A673 (cell line): ENCODE results near the gene PACSIN2. TPM values are rescaled to one million over a fixed set of nuclear protein-coding genes. Genes with fewer than 3 reads are reported as not detected.

ENCODE experiments used
- BruUV-seq: library from RNA; stranded (reverse); fragments of 400-500 nt; replicated peaks from 2 replicates; lab custom pipeline; 2021; lab: Mats Ljungman, UMichigan
- CTCF ChIA-PET: fragments of 300-600 bp; sonication (Branson Sonifier 250); formaldehyde crosslinking; loops from one replicate; lab custom pipeline; 2022; ENCODE audit warnings: antibody characterized with exemption; lab: Charles Lee
- POLR2A ChIA-PET: fragments of 300-600 bp; sonication (Branson Sonifier 250); formaldehyde crosslinking; loops from one replicate; lab custom pipeline; 2022; ENCODE audit warnings: antibody characterized with exemption; ENCODE audit not compliant: low non-redundant PET; lab: Charles Lee
- DNase-seq: peaks from one replicate; pipeline ENCODE4 v3.0.0-alpha.2; 2015; ENCODE audit warnings: low spot score
- H3K27ac ChIP-seq: fragments of 200-600 bp; sonication (generic); 2 replicates; pipeline ENCODE4 v1.5.1; 2016; ENCODE audit warnings: mixed run types, low read depth, mild to moderate bottlenecking, mixed read lengths, antibody characterized with exemption, low read length; ENCODE audit not compliant: poor library complexity, severe bottlenecking
- H3K27me3 ChIP-seq: fragments of 200-600 bp; sonication (generic); replicated peaks from 2 replicates; pipeline ENCODE4 v1.6.1; 2017; ENCODE audit warnings: mixed run types, low read depth, mild to moderate bottlenecking, mixed read lengths, antibody characterized with exemption, low read length; ENCODE audit not compliant: insufficient read depth, poor library complexity
- H3K36me3 ChIP-seq: fragments of 200-600 bp; sonication (generic); 2 replicates; pipeline ENCODE4 v1.6.1; 2016; ENCODE audit warnings: mixed run types, mild to moderate bottlenecking, mixed read lengths, antibody characterized with exemption, low read length; ENCODE audit not compliant: insufficient read depth, poor library complexity, severe bottlenecking
- H3K4me1 ChIP-seq: fragments of 200-600 bp; sonication (generic); 2 replicates; pipeline ENCODE4 v1.6.1; 2017; ENCODE audit warnings: mixed run types, mild to moderate bottlenecking, mixed read lengths, antibody characterized with exemption, low read length; ENCODE audit not compliant: insufficient read depth, poor library complexity, severe bottlenecking
- H3K4me3 ChIP-seq: fragments of 200-600 bp; sonication (generic); 2 replicates; pipeline ENCODE4 v1.5.1; 2016; ENCODE audit warnings: low read depth, mixed run types, mild to moderate bottlenecking, mixed read lengths, low read length; ENCODE audit not compliant: poor library complexity, severe bottlenecking
- H3K9me3 ChIP-seq: fragments of 200-600 bp; sonication (generic); 2 replicates; pipeline ENCODE4 v1.6.1; 2016; ENCODE audit warnings: mixed run types, low read depth, mild to moderate bottlenecking, mixed read lengths, antibody characterized with exemption, low read length; ENCODE audit not compliant: poor library complexity, severe bottlenecking
- CTCF ChIP-seq: fragments of 300-800, 200-600 bp; sonication (generic); conservative IDR thresholded peaks from 2 replicates; pipeline ENCODE4 v1.5.1; 2017; ENCODE audit warnings: low read depth, mild to moderate bottlenecking, antibody characterized with exemption, low read length, moderate library complexity, mixed read lengths
- EZH2 ChIP-seq: fragments of 200-600 bp; sonication (generic); IDR thresholded peaks from 2 replicates; pipeline ENCODE4 v1.6.1; 2017; ENCODE audit warnings: borderline replicate concordance, low read depth, mild to moderate bottlenecking, mixed read lengths, antibody characterized with exemption, low read length; ENCODE audit not compliant: poor library complexity, severe bottlenecking
- intact Hi-C: fragments of 100-400 bp; cut with micrococcal nuclease; formaldehyde crosslinking; loops from one replicate; pipeline ENCODE4 v1.10.0; 2022; ENCODE audit not compliant: unreplicated experiment
- total RNA-seq: library from RNA; stranded (reverse); gene quantifications from 2 replicates; pipeline ENCODE4 v1.2.3, GENCODE V29; 2021

The PACSIN2 gene
- total RNA-seq, 1 experiment from 2014 or later = 51.8 TPM

GRCh38 chr22:42880815-42881214, 134.1 kb downstream of the PACSIN2 start:
- H3K27ac ChIP-seq = no peak overlapping the region
- H3K4me3 ChIP-seq = no peak overlapping the region
- H3K4me1 ChIP-seq = no peaks in the 10 kb centered on the region
- no peaks in the 10 kb centered on the region for H3K27me3 ChIP-seq
- POLR2A ChIA-PET = no interaction called here
- peaks cover 29% of the 10 kb centered on the region for H3K36me3 ChIP-seq
- DNase-seq = peak; percentile 36
- no TSS peak for BruUV-seq
- TF ChIP-seq CTCF (peak; percentile 46), EZH2 (no peak)
- no peaks in the 10 kb centered on the region for H3K9me3 ChIP-seq
- CTCF ChIA-PET = no interaction called here
- intact Hi-C loops = no loop called here

- no TSS peak for BruUV-seq
Measured at GRCh38 chr22:42879371-42880021, 135.5 kb downstream of the PACSIN2 start.

GRCh38 chr22:42878561-42879305, 136.2 kb downstream of the PACSIN2 start:
- no peaks in the 10 kb centered on the region for H3K4me1 ChIP-seq
- intact Hi-C loops = no loop called here
- H3K4me3 ChIP-seq = no peak overlapping the region
- no peak for TF ChIP-seq CTCF
- TF ChIP-seq EZH2 = no peak
- BruUV-seq = no TSS peak
- no peaks in the 10 kb centered on the region for H3K27me3 ChIP-seq
- no peak for DNase-seq
- ChIA-PET POLR2A (no interaction called here), CTCF (no interaction called here)
- H3K9me3 ChIP-seq = no peaks in the 10 kb centered on the region
- peaks cover 30% of the 10 kb centered on the region for H3K36me3 ChIP-seq
- no peak overlapping the region for H3K27ac ChIP-seq

More at GRCh38 chr22:42879371-42880021, 135.5 kb downstream of the PACSIN2 start:
- H3K27me3 ChIP-seq = no peaks in the 10 kb centered on the region
- H3K4me1 ChIP-seq = no peaks in the 10 kb centered on the region
- no peak for DNase-seq
- H3K27ac ChIP-seq = no peak overlapping the region
- H3K9me3 ChIP-seq = no peaks in the 10 kb centered on the region
- intact Hi-C loops = no loop called here
- TF ChIP-seq EZH2 = no peak
- no peak for TF ChIP-seq CTCF
- no peak overlapping the region for H3K4me3 ChIP-seq
- ChIA-PET CTCF (no interaction called here), POLR2A (no interaction called here)
- peaks cover 30% of the 10 kb centered on the region for H3K36me3 ChIP-seq
